ENCODE measurements around the gene RPSA.

RPSA gene

GRCh38 chr3:39460677-39461076, 54.2 kb downstream of the RPSA start:
- DNase-seq: no peak
